HG03354 (cell line): ENCODE data around the gene RASSF1.
A peak's percentile ranks its signal among the peaks of the same experiment; 100 is the strongest.
"Not testable (repeated sequence)": the region's sequence is repeated elsewhere in the genome, so short reads cannot be mapped to it uniquely, and the experiment has no call there.

Experiments
- ATAC-seq: cut with Tn5 transposase; IDR thresholded peaks from one replicate; pipeline ENCODE4 v1.9.1; 2021; ENCODE audit warnings: mild to moderate bottlenecking; ENCODE audit not compliant: unreplicated experiment, poor library complexity, severe bottlenecking

Gene RASSF1

DNA sequence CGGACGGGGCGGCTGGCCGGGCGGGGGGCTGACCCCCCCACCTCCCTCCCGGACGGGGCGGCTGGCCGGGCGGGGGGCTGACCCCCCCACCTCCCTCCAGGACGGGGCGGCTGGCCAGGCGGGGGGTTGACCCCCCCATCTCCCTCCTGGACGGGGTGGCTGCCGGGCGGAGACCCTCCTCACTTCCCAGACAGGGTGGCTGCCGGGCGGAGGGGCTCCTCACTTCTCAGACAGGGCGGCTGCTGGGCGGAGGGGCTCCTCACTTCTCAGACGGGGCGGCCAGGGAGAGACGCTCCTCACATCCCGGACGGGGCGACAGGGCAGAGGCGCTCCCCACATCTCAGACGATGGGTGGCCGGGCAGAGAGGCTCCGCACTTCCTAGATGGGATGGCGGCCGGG is 28.6 kb downstream of the RASSF1 start:
- ATAC-seq, result not testable (repeated sequence)

DNA sequence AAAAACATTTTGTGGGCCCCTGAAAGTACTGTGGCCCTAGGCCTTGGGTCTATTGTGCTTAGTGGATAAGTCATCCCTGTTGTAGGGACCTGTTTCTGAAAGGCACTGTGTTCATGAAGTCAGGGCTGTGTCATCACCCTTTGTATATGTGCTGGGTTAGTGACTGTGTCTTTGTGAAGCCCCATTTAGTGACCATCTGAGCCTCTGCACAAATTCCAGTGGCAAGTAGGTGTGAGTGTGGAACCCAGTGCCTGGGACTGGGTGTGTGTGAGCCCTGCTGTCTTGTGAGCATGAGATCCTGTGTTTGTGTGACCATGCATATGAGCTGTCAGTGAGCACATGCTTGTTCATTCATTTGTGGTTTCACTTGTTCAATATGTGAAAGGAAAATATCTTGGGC is 36.0 kb downstream of the RASSF1 start:
- no peak for ATAC-seq

DNA sequence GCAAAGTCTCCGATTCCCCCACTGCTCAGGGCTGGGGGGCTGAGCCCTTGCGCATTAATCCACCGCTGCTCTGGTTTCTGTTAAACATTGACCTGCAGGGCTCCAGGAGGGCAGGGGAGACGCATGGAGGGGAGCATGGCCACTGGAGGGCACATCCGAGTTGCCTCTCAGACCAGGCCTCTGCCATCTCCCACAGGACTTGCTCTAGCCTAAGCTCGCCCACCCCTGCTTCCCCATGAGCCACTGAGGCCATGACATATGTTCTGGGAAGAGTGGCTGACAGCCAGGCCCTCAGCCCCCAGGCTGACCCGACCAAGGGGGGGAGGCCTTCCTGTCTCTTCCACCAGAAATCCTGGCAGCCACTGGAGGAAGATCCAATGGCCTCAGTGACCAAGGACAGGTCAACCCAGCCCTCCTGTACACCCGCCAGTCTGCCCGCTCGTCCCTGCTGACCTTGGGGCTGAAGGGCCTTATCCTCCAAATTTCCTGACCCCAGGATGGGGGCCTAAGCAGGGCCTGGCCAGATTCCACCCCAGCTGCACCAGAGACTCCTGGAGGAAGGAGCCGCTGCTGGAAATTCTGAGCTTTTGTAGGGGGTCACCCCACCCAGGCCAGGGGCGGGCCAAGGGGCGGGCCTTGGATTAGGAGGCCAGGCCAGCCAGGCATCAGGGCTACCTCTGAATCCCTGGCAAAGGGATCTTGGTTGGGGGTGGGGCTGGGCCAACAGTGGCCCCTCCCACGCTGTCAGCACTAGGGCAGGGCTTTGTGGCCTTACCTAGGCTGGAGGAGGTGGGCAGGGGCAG is 37.4 kb downstream of the RASSF1 start, which contains the start of gene HYAL1:
TSS of gene HYAL1 (minus strand) at position 562 of the 803 bp plus-strand sequence. CDS start 618 bp downstream, outside the sequence.
- ATAC-seq, result no peak

GRCh38 chr3:50302095-50303012 is 38.3 kb downstream of the RASSF1 start:
- ATAC-seq, result no peak

DNA sequence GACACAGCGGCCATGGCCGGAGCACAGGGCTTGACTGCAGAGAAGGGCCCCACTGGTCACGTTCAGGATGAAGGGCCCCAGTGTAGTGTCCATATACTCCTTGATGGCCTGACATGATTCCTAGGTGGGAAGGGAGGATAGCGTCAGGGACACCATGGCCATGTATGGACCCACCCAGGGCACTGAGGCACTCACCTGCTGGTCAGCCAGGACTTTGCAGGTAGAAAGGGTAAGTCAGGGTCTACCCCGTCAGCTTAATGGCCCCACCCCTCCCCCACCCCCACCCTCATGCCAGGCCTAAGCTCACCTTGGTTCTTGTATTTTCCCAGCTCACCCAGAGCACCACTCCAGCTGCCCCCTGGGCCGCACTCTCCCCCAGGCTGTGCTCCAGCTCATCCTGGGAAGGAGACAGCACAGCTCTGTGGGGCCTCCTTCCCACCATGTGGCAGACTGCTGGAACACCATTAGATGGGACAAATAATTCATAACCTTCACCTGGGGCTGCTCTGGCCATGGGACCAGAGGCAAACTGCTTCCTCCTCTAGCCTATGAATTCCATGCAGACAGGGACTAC is 39.9 kb downstream of the RASSF1 start:
- no peak for ATAC-seq

DNA sequence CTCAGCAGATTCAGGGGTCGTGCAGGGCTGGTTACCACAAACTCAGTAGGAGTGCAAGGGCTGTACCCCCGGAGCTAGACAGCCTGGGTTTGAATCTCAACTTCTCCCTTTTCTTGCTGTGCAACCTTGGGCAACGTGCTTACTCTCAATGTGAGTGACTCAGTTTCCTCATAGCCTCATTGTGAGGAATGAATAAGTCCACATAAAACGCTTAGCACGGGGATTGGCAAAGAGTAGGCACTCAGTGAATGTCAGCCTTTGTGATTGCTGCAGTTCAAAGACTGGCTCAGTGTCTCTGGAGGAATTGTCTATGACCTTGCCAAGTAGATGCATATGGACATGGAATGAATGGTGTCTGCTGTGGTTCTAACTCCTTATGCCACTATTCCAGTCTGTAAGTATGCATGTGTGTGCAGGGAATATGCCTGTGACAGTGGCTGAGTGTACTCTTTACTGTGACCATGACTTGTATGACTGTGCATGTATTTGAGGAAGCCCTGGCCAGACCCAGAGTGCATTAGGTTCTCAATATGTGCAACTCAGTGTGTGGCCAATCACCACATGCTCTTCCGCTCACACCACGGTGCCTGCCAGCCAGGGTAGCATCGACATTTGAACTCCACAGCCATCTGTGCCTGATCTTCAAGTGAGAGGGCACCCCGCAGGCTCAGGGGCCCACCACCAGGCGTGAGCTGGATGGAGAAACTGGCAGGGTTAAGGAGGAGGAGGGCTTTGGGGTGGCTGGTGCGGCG is 40.5 kb downstream of the RASSF1 start:
- ATAC-seq, result no peak

- ATAC-seq, result no peak
Observed at GRCh38 chr3:50299638-50299928, 41.1 kb downstream of the RASSF1 start.

GRCh38 chr3:50298836-50299637 is 41.6 kb downstream of the RASSF1 start, which contains the start of the genes HYAL3 and NAA80:
HYAL3 (minus strand) TSS chr3:50299405; CDS start chr3:50295602, 3,803 bp downstream.
NAA80 (minus strand) TSS chr3:50299405; CDS start chr3:50297463, 1,942 bp downstream.
- ATAC-seq, result peak; percentile 89

DNA sequence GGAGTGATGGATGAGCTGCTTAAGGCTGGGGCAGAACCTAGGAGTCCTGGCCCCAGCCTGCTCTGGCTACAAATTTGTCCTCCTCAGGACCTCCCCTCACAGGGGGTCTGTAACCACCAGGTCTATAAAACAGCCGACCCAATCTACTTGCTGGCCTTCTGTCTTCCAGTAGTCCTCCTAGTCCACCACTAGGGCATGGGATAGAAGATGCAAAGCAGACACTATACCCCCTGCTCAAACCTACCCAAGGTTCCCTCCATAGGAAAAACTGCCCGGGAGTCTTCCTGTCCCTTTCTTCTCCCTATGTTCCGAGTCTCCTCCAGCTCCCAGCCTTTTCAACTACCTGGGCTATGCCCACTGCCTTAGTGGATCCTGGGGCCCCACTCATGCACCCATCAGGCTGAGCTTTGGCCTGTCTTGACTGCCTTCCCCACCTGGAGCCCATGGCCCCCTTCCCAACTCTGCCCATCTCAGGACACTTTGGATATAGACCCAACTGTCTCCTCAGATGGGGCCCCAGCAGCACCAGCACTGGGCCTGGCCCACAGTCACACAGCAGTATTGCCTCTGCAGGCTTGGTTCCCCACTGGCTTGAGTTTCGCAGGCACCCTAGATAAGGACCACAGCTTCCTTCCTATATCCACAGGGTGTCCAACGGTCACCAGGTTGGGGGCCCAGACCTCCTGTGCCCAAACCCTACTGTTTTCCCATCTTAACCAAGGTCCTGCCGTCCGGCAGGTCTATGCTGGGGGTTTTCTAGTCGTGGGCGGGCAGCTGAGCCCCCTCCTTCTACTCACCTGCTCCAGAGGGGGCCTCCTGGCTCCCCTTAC is 42.5 kb downstream of the RASSF1 start:
- ATAC-seq, result no peak

DNA sequence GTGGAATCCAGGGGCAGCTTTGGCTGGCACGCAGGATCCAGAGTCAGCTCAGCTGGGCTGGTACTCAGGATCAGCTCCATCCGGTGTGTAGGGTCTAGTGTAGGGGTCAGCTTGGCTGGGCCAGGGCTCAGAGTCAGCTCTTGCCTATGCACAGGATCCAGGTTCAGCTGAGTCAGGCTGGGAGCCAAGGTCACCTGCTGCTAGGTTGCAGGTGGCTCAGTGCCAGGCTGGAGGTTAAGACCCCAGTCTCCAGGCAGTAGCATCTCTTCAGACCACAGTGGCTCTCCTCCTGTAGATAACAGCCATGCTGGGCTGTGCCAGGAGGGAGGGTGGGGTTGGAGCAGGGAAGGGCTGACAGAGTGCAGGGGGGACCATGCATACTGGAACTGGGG is 43.3 kb downstream of the RASSF1 start:
- no peak for ATAC-seq

GRCh38 chr3:50296721-50297383 is 43.8 kb downstream of the RASSF1 start:
- ATAC-seq, result no peak

- ATAC-seq, result no peak
Observed at GRCh38 chr3:50295553-50296431, 44.8 kb downstream of the RASSF1 start.

GRCh38 chr3:50294492-50295403 is 45.9 kb downstream of the RASSF1 start:
- no peak for ATAC-seq

DNA sequence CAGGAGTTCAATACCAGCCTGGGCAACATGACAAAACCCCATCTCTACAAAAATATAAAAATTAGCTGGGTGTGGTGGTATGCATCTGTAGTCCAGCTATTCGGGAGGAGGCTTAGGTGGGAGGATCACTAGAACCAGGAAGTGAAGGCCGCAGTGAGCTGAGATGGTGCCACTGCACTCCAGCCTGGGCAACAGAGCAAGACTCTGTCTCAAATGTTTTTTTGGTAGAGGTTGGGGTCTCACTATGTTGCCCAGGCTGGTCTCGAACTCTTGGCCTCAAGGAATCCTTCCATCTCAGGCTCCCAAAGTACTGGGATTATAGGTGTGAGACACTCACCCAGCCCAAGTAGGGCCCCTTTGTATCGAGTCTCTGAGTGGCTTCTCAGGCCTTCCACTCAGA is 46.5 kb downstream of the RASSF1 start:
- no peak for ATAC-seq

DNA sequence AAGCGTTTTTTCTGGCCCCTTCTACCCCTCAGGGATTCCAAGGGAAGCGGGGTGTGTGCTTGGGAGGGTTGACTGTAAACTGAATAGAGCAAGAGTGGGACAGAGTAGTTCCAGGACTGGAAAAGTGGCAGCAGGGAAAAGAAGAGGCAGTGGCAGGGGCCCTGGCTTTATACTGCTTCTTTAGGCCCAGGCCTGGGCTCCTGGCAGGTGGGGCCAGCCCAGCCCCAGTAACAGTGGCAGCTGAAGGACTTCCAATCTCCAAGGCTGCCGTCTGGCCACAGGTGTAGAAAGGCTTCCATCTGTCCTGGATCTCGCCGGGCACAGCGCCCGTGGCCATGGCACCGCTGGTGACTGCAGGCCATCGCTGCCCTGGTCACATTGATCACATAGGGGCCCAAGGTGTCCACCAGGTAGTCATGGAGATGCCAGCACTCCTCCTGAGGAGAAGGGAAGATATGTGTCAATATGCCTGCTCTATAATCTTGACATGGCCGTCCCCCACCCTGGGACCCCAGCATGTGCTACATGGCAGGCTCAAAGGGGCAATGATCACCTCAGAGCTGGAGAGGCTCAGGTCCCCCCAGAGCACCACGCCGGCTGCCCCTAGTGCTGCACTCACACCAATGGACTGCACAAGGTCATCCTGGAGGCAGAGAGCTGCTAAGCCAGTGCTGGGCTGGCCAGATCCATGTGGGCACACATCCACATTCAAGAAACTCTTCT is 47.4 kb downstream of the RASSF1 start:
- no peak for ATAC-seq
